GM18505 (cell line): ENCODE measurements around the gene DDX25.
A peak's percentile ranks its signal among the peaks of the same experiment; 100 is the strongest.
"Not testable (repeated sequence)": the region's sequence is repeated elsewhere in the genome, so short reads cannot be mapped to it uniquely, and the experiment has no call there.

ENCODE experiments used
- ATAC-seq: cut with Tn5 transposase; IDR thresholded peaks from one replicate; pipeline ENCODE4 v1.9.1; 2021; ENCODE audit not compliant: unreplicated experiment
- POLR2A ChIP-seq: IDR thresholded peaks from 4 replicates; pipeline ENCODE4 v1.6.1; 2011; ENCODE audit warnings: borderline replicate concordance; ENCODE audit not compliant: insufficient read depth, insufficient read length; ENCODE audit errors: extremely low read depth

DDX25 gene

GRCh38 chr11:125903711-125904659, at the start of gene DDX25:
Gene DDX25, plus strand, starts transcription at chr11:125904508. Its CDS starts 10 bp downstream, at chr11:125904518.
- TF ChIP-seq POLR2A: no peak
- ATAC-seq: no peak

GRCh38 chr11:125857670-125858069, 46.6 kb upstream of the DDX25 start:
- not testable (repeated sequence) for ATAC-seq

GRCh38 chr11:125862786-125863185, 41.5 kb upstream of the DDX25 start:
- ATAC-seq: not testable (repeated sequence)

GRCh38 chr11:125865354-125865753, 39.0 kb upstream of the DDX25 start:
- ATAC-seq: not testable (repeated sequence)

GRCh38 chr11:125869521-125869920, 34.8 kb upstream of the DDX25 start:
- no peak for TF ChIP-seq POLR2A
- ATAC-seq: no peak

GRCh38 chr11:125871391-125872137, 32.7 kb upstream of the DDX25 start:
- no peak for ATAC-seq

GRCh38 chr11:125872138-125872491, 32.2 kb upstream of the DDX25 start:
- no peak for ATAC-seq
- no peak for TF ChIP-seq POLR2A

More at GRCh38 chr11:125871391-125872137, 32.7 kb upstream of the DDX25 start:
- TF ChIP-seq POLR2A: no peak

- no peak for ATAC-seq
- no peak for TF ChIP-seq POLR2A
Measured at GRCh38 chr11:125873881-125874555, 30.3 kb upstream of the DDX25 start.

- no peak for TF ChIP-seq POLR2A
- ATAC-seq: no peak
Measured at GRCh38 chr11:125874556-125875124, 29.7 kb upstream of the DDX25 start.

- TF ChIP-seq POLR2A: no peak
- ATAC-seq: no peak
Measured at GRCh38 chr11:125881291-125881690, 23.0 kb upstream of the DDX25 start.

GRCh38 chr11:125883375-125883774, 20.9 kb upstream of the DDX25 start:
- no peak for TF ChIP-seq POLR2A
- no peak for ATAC-seq

- peak; percentile 25 for ATAC-seq
- TF ChIP-seq POLR2A: peak; percentile 54
Measured at GRCh38 chr11:125886997-125887372, 17.3 kb upstream of the DDX25 start.
